Measurements from ENCODE around the gene EPS15.
A peak's percentile ranks its signal among the peaks of the same experiment; 100 is the strongest.
"Not testable (repeated sequence)": the region's sequence is repeated elsewhere in the genome, so short reads cannot be mapped to it uniquely, and the experiment has no call there.

Gene EPS15

GRCh38 chr1:51519048-51519864, at the start of gene EPS15:
Gene EPS15, minus strand, starts transcription at chr1:51519266. Its CDS starts 35 bp downstream, at chr1:51519231.
- in situ Hi-C loops (cut with MboI; ENCODE audit: low pct_unique_long_range_greater_than_20kb, low sequenced_read_pairs): no loop called here
- DNase-seq: peak; percentile 73

GRCh38 chr1:51568231-51568935, 49.3 kb upstream of the EPS15 start:
- DNase-seq: no peak
- in situ Hi-C loops (cut with MboI; ENCODE audit: low pct_unique_long_range_greater_than_20kb, low sequenced_read_pairs): no loop called here

GRCh38 chr1:51567653-51568052, 48.6 kb upstream of the EPS15 start:
- no peak for DNase-seq
- in situ Hi-C loops (cut with MboI; ENCODE audit: low pct_unique_long_range_greater_than_20kb, low sequenced_read_pairs): no loop called here

- in situ Hi-C loops (cut with MboI; ENCODE audit: low pct_unique_long_range_greater_than_20kb, low sequenced_read_pairs): no loop called here
- DNase-seq: no peak
These were observed 47.2 kb upstream of the EPS15 start for GRCh38 chr1:51566260-51566659.

DNA sequence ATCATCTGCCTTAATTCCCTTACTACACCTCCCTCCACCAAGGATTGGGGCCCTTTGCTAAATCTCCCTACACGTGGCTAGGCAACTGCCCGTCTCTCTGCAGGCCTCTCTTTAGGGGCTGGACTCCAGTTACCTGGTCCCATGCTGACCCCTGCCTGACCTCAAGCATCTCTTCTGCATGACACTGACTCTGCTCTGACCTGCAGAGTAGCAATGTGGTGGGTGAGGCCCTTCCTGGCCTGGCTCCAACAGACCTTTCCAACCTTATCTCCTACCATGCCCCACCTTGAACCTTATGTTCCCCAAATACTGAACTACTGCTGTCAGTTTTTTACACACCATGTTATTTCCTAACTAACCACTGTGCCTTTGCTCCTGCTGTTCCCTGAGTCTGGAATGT, 45.9 kb upstream of the EPS15 start:
- in situ Hi-C loops (cut with MboI; ENCODE audit: low pct_unique_long_range_greater_than_20kb, low sequenced_read_pairs): no loop called here
- no peak for DNase-seq

DNA sequence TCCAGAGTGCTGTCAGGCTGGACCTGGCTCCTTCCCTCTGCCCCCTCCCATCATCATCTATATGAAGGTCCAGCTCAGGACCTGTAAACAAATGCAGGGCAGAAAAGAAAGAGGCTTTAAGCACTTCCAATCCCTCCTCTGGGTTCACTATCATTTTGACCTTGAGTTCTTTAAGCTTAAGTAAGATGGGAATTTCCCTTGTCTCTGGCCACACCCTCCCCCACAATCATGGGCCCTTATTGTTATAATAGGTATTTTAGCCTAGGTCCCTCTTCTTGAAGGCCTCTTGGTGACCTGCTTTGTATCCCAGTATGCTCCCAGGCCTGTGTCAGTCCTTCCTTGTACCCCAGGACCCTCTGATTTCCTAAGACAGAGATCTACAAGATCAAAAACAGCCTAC, 45.1 kb upstream of the EPS15 start:
- in situ Hi-C loops (cut with MboI; ENCODE audit: low pct_unique_long_range_greater_than_20kb, low sequenced_read_pairs): no loop called here
- DNase-seq: no peak

- in situ Hi-C loops (cut with MboI; ENCODE audit: low pct_unique_long_range_greater_than_20kb, low sequenced_read_pairs): no loop called here
- DNase-seq: no peak
These were observed 42.6 kb upstream of the EPS15 start for GRCh38 chr1:51561702-51562101.

DNA sequence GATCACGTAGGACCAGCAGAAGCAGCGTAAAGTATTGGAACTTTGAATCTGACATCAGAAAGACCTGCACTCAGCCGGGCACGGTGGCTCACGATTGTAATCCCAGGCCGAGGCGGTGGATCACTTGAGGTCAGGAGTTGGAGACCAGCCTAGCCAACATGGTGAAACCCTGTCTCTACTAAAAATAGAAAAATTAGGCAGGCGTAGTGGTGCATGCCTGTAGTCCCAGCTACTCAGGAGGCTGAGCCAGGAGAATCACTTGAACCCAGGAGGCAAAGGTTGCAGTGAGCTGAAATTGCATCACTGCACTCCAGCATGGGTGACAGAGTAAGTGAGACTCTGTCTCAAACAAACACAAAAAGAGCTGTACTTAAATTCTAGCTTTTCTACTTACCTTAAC, 41.8 kb upstream of the EPS15 start:
- in situ Hi-C loops (cut with MboI; ENCODE audit: low pct_unique_long_range_greater_than_20kb, low sequenced_read_pairs); DNase-seq: not testable (repeated sequence)

DNA sequence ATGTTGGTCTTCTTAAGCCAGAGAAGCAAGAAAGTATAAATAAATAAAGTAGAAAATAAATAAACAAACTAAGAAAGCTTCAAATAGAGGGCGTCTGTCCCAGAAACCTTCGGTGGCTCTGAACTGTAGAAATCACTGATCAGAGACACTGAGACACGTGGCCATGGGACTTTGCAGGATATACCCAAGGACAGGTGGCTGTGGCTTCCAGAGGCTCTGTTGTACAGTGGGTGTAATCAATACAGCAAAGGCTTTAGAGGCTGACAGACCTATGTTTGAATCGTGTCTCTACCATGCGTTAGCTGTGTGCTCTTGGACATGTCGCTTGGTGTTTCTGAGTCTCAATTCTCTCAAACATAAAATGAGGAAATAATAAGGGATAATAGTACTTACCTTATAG, 41.0 kb upstream of the EPS15 start:
- in situ Hi-C loops (cut with MboI; ENCODE audit: low pct_unique_long_range_greater_than_20kb, low sequenced_read_pairs): no loop called here
- DNase-seq: no peak

DNA sequence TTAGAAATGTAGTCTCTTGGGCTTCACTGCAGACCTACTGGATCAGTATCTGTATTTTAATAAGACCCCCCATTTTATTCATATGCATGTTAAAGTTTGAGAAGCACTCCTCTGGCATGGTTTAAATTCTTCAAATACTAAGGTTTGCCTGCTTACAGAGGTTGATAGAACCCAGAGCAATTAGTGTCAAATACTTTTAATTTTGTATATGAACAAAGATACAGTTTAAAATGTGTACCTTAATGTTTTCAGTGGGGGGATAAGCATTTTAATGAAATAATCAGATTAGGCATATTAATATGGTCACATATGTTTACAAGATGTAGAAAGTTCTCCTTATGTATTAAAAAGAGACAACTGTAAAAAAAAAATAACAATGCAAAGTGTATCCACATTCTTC, 40.4 kb upstream of the EPS15 start:
- in situ Hi-C loops (cut with MboI; ENCODE audit: low pct_unique_long_range_greater_than_20kb, low sequenced_read_pairs): no loop called here
- no peak for DNase-seq

DNA sequence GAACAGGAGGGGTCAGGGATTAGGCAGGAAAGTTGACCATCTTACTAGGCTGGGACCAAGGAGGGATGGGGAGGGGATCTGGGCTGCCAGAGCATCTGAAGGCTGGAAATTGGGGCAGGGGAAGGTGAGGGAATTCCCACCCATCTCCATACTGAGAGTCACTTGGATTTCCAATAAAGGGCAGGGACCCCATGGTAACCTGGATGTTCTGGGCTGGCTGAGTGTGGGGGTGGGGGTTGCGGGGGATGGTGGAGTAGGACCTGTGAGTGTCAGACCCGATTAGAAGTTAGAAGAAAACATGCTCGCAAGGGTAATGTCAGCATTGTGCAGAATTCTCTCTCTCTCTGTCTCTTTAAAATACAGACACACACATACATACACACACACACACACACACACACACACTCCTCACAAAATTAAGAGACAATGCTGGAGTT, 40.0 kb upstream of the EPS15 start:
- in situ Hi-C loops (cut with MboI; ENCODE audit: low pct_unique_long_range_greater_than_20kb, low sequenced_read_pairs): no loop called here
- no peak for DNase-seq

GRCh38 chr1:51558375-51558924, 39.4 kb upstream of the EPS15 start:
- no peak for DNase-seq
- in situ Hi-C loops (cut with MboI; ENCODE audit: low pct_unique_long_range_greater_than_20kb, low sequenced_read_pairs): no loop called here

DNA sequence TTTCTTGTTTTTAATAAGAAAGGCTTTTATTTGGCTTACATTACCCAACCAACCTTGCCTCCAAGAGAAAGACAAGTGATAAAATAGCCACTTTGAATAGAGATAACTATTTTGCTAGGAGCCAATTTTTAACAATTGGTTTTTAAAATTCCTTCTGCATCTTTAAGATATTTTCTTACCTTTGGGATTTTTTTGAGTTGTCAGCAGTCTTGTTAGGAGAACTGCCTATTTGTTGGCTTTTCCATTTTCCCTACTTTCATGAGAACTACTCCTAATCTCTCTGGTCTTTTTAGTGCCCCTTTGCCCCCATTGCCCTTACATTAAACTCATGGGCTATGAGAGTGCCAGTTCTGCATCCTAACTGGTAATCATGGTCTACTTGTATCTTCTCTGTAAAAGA, 38.1 kb upstream of the EPS15 start:
- in situ Hi-C loops (cut with MboI; ENCODE audit: low pct_unique_long_range_greater_than_20kb, low sequenced_read_pairs): no loop called here
- DNase-seq: no peak

GRCh38 chr1:51555866-51556619, 37.0 kb upstream of the EPS15 start:
- in situ Hi-C loops (cut with MboI; ENCODE audit: low pct_unique_long_range_greater_than_20kb, low sequenced_read_pairs): no loop called here
- DNase-seq: no peak

DNA sequence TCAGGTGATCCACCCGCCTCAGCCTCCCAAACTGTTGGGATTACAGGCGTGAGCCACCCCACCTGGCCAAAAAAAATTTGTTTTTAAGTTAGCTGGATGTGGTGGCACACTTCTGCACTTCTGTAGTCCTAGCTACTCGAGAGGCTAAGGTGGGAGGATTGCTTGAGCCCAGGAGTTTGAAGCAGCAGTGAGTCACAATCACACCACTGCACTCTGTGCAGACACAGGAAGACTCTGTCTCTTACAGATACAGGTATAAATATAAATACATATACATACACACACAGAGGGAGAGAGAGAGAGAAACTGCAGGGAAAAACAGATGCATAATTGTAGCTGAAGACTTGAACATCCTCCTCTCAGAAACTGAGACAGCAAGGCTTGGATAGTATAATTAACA, 34.8 kb upstream of the EPS15 start:
- DNase-seq: no peak
- in situ Hi-C loops (cut with MboI; ENCODE audit: low pct_unique_long_range_greater_than_20kb, low sequenced_read_pairs): no loop called here

- DNase-seq: no peak
- in situ Hi-C loops (cut with MboI; ENCODE audit: low pct_unique_long_range_greater_than_20kb, low sequenced_read_pairs): no loop called here
These were observed 34.1 kb upstream of the EPS15 start for GRCh38 chr1:51552929-51553807.

DNA sequence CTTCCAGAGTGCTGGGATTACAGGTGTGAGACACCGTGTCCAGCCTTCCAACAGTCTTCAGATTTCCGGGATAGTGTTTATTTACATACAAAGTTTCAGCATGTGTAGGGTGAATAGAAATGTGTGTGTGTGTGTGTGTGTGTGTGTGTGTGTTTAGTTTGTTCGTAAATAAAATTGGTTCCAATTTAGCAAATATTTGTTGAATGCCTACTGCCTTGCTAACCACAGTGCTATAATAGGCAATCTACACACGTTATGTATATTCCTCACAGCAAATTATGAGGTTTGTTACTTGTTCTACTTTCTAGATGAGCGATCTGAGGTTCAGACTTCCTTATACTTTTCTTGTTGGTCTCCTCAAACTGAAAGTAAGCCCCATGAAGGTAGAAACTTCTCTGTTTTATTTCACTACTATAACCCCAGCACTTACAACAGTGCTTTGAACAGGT, 32.8 kb upstream of the EPS15 start:
- in situ Hi-C loops (cut with MboI; ENCODE audit: low pct_unique_long_range_greater_than_20kb, low sequenced_read_pairs): no loop called here
- DNase-seq: no peak

GRCh38 chr1:51551081-51551480, 32.0 kb upstream of the EPS15 start:
- in situ Hi-C loops (cut with MboI; ENCODE audit: low pct_unique_long_range_greater_than_20kb, low sequenced_read_pairs): no loop called here
- peak; percentile 61 for DNase-seq

DNA sequence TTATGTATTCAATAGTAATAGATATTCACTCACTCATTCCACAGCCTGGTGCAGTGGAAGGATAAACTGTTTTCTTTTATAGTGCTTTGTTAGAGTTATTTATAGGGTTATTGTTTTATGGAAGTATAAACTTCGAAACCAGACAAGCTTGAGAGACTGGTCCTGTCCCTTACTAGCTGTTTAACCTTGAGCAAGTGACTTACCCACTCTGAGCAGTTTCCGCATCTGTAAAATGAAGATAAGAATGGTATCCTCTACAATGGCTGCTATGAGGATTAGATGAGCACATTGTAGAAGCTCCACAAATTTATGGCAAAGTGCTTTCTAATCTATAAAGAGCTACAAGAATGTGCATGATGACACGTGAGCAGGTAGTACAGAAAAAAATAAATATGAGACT, 30.8 kb upstream of the EPS15 start:
- in situ Hi-C loops (cut with MboI; ENCODE audit: low pct_unique_long_range_greater_than_20kb, low sequenced_read_pairs): no loop called here
- no peak for DNase-seq

Measured in KBM-7 (cell line).